Endothelial cell of coronary artery (primary cell): Measurements from ENCODE around the gene ARHGEF7. TPM values are rescaled to one million over a fixed set of nuclear protein-coding genes. Genes with fewer than 3 reads are reported as not detected.

ENCODE experiments used
- total RNA-seq: library from RNA; depleted of rRNA; stranded (reverse); fragments of >200 nt; gene quantifications from 2 replicates; pipeline ENCODE4 v1.2.3, GENCODE V29; 2014

ARHGEF7 gene, protein sequence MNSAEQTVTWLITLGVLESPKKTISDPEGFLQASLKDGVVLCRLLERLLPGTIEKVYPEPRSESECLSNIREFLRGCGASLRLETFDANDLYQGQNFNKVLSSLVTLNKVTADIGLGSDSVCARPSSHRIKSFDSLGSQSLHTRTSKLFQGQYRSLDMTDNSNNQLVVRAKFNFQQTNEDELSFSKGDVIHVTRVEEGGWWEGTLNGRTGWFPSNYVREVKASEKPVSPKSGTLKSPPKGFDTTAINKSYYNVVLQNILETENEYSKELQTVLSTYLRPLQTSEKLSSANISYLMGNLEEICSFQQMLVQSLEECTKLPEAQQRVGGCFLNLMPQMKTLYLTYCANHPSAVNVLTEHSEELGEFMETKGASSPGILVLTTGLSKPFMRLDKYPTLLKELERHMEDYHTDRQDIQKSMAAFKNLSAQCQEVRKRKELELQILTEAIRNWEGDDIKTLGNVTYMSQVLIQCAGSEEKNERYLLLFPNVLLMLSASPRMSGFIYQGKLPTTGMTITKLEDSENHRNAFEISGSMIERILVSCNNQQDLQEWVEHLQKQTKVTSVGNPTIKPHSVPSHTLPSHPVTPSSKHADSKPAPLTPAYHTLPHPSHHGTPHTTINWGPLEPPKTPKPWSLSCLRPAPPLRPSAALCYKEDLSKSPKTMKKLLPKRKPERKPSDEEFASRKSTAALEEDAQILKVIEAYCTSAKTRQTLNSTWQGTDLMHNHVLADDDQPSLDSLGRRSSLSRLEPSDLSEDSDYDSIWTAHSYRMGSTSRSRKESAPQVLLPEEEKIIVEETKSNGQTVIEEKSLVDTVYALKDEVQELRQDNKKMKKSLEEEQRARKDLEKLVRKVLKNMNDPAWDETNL
- 137 and 164 TPM in 2 replicates for total RNA-seq

DNA sequence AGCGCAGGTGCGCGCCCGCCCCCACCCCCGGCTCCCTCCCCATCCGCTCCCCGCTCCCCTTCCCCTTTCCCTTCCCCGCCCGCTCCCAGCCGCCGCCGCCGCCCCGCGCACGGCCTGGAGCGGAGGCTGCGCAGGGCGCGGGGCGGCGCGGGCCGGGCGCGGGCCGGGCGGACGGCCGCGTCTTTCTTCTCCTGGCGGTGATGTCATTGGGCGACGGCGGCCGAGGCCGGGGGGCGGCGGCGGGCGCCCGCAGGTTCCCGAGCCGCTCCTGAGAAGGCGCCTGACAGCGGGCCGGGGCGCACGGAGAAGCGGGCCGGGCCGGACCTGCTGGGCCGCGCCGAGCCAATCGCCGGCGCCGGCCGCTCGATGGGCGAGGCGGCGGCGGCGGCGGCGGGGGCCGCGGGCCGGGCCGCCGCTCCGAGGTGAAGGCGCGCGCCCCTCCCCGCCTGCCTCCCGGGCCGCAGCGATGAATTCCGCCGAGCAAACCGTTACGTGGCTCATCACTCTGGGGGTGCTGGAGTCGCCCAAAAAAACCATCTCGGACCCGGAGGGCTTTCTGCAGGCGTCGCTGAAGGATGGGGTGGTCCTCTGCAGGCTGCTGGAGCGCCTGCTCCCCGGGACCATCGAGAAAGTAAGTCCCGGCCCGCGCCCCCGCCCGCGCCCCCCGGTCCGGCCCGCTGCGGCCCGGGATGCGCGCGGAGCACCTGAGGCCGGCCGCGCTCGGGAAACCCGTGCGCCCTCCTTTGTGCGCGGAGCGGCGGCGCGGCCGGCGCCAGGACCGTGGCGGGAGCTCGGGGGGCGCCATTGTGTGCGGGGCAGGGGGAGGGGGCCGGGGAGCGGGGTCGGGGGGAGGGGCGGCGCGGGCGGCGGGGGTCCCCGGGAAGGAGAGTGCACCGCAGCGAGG is at the start of gene ARHGEF7:
TSS of gene ARHGEF7 (plus strand) at position 250 of the 904 bp plus-strand sequence. CDS start at position 467, 217 bp downstream.

DNA sequence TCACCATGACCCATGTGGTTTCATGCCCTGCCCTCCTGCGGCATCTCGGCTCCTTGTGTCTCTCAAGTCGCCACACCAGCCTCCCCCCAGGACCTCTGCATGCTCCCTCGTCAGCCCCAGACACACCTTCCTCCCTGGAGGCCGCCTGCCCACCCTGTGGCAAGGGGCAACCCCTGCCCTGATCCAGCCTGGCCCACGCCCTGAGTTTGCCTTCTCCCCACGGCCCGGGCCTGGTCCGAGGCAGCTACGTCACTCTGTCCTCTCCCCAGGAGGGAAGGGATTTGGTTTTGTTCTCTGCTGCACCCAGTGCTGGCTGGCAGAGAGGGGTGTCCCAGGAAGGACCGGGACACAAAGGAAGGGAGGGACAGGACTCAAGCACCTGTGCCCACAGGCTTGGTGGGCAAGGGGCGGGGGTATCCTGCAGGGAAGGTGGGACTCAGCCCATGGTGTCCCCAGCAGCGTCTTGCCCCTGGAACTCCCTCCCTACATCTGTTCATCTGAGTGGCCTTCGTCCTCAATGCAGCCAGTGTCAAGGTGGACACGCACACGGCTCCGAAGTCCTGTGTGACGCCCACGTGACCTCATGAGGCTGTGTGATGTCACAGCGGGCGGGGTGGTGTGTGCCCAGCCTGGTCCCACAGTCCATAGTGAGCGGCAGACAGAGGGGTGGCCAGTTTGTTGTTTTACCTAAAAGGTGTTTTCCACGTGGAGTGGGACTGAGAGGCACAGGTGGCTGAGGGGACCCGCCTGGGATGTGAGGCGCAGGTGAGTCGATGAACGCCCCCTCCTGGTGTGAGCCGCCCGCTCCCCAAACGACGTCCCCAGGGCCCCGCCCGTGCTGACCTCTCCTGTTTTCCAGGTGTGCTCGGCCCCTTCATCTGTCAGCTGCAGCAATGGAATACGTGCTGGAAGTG is 205.1 kb downstream of the ARHGEF7 start, which contains the start of gene TEX29:
TSS of gene TEX29 (plus strand) at position 645 of the 914 bp plus-strand sequence. CDS start at position 894, 249 bp downstream.

Other genes starting within 250 kb of the ARHGEF7 start
- gene ANKRD10, start 200.2 kb upstream of the ARHGEF7 start, total RNA-seq: 71.3 and 83.8 TPM in 2 replicates
- not detected in 2 replicates for gene TEX29, start 205.3 kb downstream of the ARHGEF7 start, total RNA-seq